Measurements from ENCODE around the gene ADAM23.

DNA sequence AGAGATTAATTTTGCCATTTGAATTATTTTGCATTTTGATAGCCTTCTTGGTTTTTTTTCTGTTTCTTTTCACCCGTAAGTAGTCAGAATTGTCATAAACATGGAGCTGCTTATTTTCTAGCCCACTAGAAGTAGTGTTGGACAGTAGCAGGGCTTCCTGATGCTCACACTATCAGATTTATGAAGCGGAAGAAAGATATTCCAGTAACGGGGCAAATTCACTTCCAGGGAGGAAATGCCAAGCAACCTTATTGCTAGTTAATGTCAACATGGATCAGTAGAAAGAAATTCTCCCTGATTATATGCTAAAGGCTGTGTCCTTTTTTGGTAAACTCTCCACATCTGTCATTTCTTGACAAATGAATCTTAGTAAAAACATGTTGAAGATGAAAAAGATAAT lies 19.2 kb upstream of the ADAM23 start:
- TF ChIP-seq, protein P1, sequence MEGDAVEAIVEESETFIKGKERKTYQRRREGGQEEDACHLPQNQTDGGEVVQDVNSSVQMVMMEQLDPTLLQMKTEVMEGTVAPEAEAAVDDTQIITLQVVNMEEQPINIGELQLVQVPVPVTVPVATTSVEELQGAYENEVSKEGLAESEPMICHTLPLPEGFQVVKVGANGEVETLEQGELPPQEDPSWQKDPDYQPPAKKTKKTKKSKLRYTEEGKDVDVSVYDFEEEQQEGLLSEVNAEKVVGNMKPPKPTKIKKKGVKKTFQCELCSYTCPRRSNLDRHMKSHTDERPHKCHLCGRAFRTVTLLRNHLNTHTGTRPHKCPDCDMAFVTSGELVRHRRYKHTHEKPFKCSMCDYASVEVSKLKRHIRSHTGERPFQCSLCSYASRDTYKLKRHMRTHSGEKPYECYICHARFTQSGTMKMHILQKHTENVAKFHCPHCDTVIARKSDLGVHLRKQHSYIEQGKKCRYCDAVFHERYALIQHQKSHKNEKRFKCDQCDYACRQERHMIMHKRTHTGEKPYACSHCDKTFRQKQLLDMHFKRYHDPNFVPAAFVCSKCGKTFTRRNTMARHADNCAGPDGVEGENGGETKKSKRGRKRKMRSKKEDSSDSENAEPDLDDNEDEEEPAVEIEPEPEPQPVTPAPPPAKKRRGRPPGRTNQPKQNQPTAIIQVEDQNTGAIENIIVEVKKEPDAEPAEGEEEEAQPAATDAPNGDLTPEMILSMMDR (CRISPR knock-in tag; IDR thresholded peaks at IDR 0.05) = no peak
- TF ChIP-seq, protein P2, sequence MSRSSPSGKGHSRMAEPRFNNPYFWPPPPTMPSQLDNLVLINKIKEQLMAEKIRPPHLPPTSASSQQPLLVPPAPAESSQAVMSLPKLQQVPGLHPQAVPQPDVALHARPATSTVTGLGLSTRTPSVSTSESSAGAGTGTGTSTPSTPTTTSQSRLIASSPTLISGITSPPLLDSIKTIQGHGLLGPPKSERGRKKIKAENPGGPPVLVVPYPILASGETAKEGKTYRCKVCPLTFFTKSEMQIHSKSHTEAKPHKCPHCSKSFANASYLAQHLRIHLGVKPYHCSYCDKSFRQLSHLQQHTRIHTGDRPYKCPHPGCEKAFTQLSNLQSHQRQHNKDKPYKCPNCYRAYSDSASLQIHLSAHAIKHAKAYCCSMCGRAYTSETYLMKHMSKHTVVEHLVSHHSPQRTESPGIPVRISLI (CRISPR knock-in tag; IDR thresholded peaks at IDR 0.05; ENCODE audit: borderline replicate concordance) = no peak
- TF ChIP-seq YEATS4 (CRISPR knock-in tag; IDR thresholded peaks at IDR 0.05; ENCODE audit: borderline replicate concordance) = no peak
- TF ChIP-seq NFE2L2 (IDR thresholded peaks at IDR 0.05; ENCODE audit: low read length) = no peak

All from HepG2 (cell line).